Heart left ventricle (tissue), 16 donors: Measurements from ENCODE around the gene CCR6. TPM values are rescaled to one million over a fixed set of nuclear protein-coding genes. Genes with fewer than 3 reads are reported as not detected.

Experiments used
- ATAC-seq, 4 donors: fragments of 200-7000 bp; cut with Tn5 transposase; one replicate each; pipeline ENCODE4 v1.9.1; 2020 to 2022; ENCODE audit warnings: moderate library complexity in 4 of 4, mild to moderate bottlenecking in 3 of 4, moderate number of reproducible peaks in 1 of 4
- DNase-seq, 5 donors: peaks; one replicate each; pipeline ENCODE4 v3.0.0-alpha.2; 2020
- H3K27ac ChIP-seq, 12 donors: fragments of 200-600 bp; sonication (generic) in 4 of 12; one replicate each; pipeline versions ENCODE4 v1.5.0 to v1.8.0; 2016 to 2022; ENCODE audit warnings: mild to moderate bottlenecking in 2 of 12
- H3K27me3 ChIP-seq, 9 donors: fragments of 200-600 bp; sonication (generic) in 2 of 9; one replicate each; pipeline versions ENCODE4 v1.5.1 to v1.8.0; 2016 to 2022; ENCODE audit warnings: mild to moderate bottlenecking in 3 of 9
- H3K36me3 ChIP-seq, 9 donors: fragments of 200-600 bp; sonication (generic) in 2 of 9; one replicate each; pipeline versions ENCODE4 v1.5.0 to v1.8.0; 2018 to 2022; ENCODE audit warnings: mild to moderate bottlenecking in 2 of 9
- H3K4me1 ChIP-seq, 12 donors: fragments of 200-600 bp; sonication (generic) in 4 of 12; one replicate each; pipeline versions ENCODE4 v1.5.0 to v1.8.0; 2016 to 2022; ENCODE audit warnings: mild to moderate bottlenecking in 3 of 12
- H3K4me3 ChIP-seq, 12 donors: fragments of 200-600 bp; sonication (generic) in 4 of 12; one replicate each; pipeline versions ENCODE4 v1.5.0 to v1.8.0; 2017 to 2022; ENCODE audit warnings: mild to moderate bottlenecking in 9 of 12, moderate library complexity in 4 of 12
- H3K9me3 ChIP-seq, 12 donors: fragments of 200-600 bp; sonication (generic) in 4 of 12; one replicate each; pipeline versions ENCODE4 v1.5.0 to v1.8.0; 2016 to 2022; ENCODE audit warnings: mild to moderate bottlenecking in 1 of 12
- CTCF ChIP-seq, 12 donors: fragments of 200-600 bp; sonication (generic) in 4 of 12; IDR thresholded peaks; one replicate each; pipeline versions ENCODE4 v1.5.0 to v1.8.0; 2018 to 2022; ENCODE audit warnings: antibody characterized with exemption in 12 of 12, mild to moderate bottlenecking in 5 of 12
- POLR2A ChIP-seq, 2 donors: fragments of 450-650 bp; IDR thresholded peaks; one replicate each; pipeline ENCODE4 v1.6.1; 2017; ENCODE audit warnings: antibody characterized with exemption in 2 of 2, mild to moderate bottlenecking in 2 of 2, moderate library complexity in 2 of 2
- WGBS, 4 donors: extraction: QIAGEN DNeasy Blood & Tissue Kit in 2 of 4; methylation state at CpG; one replicate each; pipeline versions ENCODE4 v1.1.5 to v1.1.7; 2013 to 2018; 5-methylcytosine and 5-hydroxymethylcytosine counted together
- intact Hi-C, 10 donors: fragments of 100-400 bp; cut with DNase I; formaldehyde crosslinking; loops; one replicate each; pipeline versions ENCODE4 v1.11.1 to v1.14.2; 2022
- polyA plus RNA-seq, 2 donors: library from polyadenylated mRNA; stranded (reverse); fragments of 200-250 nt; gene quantifications; one replicate each; pipeline ENCODE4 v1.2.3, GENCODE V29; 2013
- total RNA-seq, 9 donors: library from RNA; depleted of rRNA in 2 of 9; stranded (reverse); fragments of >200 nt in 2 of 9; fragmentation: NEBNext Ultra II Directional in 3 of 9; extraction: Animal tissue kit (Norgen Biotek cat#: 25700) in 3 of 9; gene quantifications; one replicate each; pipeline versions ENCODE4 v1.1.0 to v1.2.4, GENCODE V29; 2016 to 2023
- donor health status: ischemic (EF 13 %, LVEDD 7.1; RV severe dilation, severe dysfunction).
- donor health status: healthy with polysubstance abuse.
- donor health status: DM: no; HTN: yes; CAD: no.
- donor health status: DM: no; HTN: no; CAD: no.
- donor health status: ischemic (EF 25% LVEDD 6.9; RV normal size, moderate dysfunction).
- donor health status: ischemic (EF 25% LVEDD 5.7; RV mildly dilated, moderate dysfunction).
- donor health status: healthy.
- donor health status: DM: yes; HTN: yes; CAD: no.
- donor health status: ischemic (EF 35%, LVEDD 5.7; RV mildly dilated, moderate dysfunction).
- donor health status: nonischemic (EF 11% LVEDD 7.7; RV severe dilation, severe dysfunction).
- donor health status: DM: yes; HTN: yes; CAD: no.
- donor health status: PGD.
- donor health status: ischemic (EF 29% LVEDD 5.4; RV normal size, mild dysfunction).
- donor health status: nonischemic (EF 23%, LVEDD 6.1; RV moderate dilation, normal function).

Gene CCR6
- total and polyA plus RNA-seq, 11 donors, result 0.23 TPM; not detected in 10

DNA sequence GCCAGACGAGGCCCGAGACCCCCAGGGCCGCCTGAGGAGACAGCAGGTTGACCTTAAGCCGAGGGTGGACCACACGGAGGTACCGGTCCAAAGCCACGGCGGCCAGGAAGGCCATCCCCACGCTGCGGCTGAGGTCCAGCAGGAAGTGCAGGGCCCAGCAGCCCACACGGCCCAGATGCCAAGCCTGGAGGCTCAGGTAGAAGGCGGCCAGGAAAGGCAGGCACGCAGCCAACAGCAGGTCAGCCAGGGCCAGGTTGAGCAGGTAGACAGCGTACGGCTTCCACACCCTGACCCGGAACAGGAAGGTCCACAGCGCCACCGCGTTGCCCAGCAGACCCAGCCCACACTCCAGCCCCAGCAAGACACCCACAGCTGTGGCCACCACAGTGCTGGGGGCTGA lies 34.5 kb downstream of the CCR6 start:
- TF ChIP-seq POLR2A (IDR thresholded peaks at IDR 0.05), result no peak
- no peak for TF ChIP-seq CTCF (IDR thresholded peaks at IDR 0.05)
- Histone ChIP-seq H3K27me3 (peaks cover 0 to 22% (median 0%) of the 10 kb centered on the region in 9 donors), H3K4me1 (peaks cover 0 to 12% (median 0%) of the 10 kb centered on the region in 12 donors), H3K9me3 (no peaks in the 10 kb centered on the region), H3K4me3 (no peak overlapping the region), H3K36me3 (no peaks in the 10 kb centered on the region), H3K27ac (no peak overlapping the region)
- DNase-seq (no peak), ATAC-seq (peak in 1 of 4 donors; percentile 24)
- intact Hi-C loops, result no loop called here
- WGBS, 4 donors, result 85 to 93% (median 91%) methylated on average over 10 to 19 of the region's 19 CpGs

DNA sequence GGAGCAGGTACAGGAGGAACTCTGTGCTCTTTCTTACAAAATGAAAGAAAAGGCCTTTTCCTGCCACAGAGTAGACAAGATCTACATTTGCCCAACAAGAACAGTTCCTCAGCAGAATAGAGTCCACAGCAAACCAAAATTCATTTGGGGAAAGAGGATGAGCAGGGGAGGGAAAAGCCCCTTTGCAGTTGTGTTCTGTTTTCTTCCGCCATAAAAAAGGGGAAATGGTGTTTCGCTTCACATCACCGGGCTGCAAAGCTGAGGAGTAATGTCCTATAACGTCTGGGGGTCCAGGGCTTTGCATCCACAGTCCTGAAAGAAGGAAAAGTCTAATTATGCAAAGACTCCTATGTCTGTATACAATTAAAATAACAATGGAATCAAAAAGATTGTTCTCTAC lies 35.0 kb downstream of the CCR6 start, which contains the start of gene GPR31:
TSS of gene GPR31 (minus strand) at position 118 of the 400 bp plus-strand sequence. CDS start 149 bp downstream, outside the sequence.
- Histone ChIP-seq H3K9me3 (no peaks in the 10 kb centered on the region), H3K27ac (no peak within 1 kb of the TSS), H3K27me3 (peaks cover 0 to 26% (median 0%) of the 10 kb centered on the region in 9 donors), H3K4me3 (no peak within 1 kb of the TSS), H3K4me1 (peaks cover 0 to 11% (median 0%) of the 10 kb centered on the region in 12 donors), H3K36me3 (no peaks in the 10 kb centered on the region)
- no peak for DNase-seq
- no peak for ATAC-seq
- intact Hi-C loops, result no loop called here
- 77 to 86% (median 84%) methylated on average over 4 of the region's 4 CpGs for WGBS, 4 donors
- TF ChIP-seq POLR2A (IDR thresholded peaks at IDR 0.05) (no peak), CTCF (IDR thresholded peaks at IDR 0.05) (no peak)

- H3K27me3 ChIP-seq, result peaks cover 0 to 39% (median 0%) of the 10 kb centered on the region in 9 donors
- ATAC-seq, result no peak
- DNase-seq, result no peak
- H3K27ac ChIP-seq, result no peak overlapping the region
- intact Hi-C loops, result no loop called here
- no peak for TF ChIP-seq POLR2A (IDR thresholded peaks at IDR 0.05)
- no peak for TF ChIP-seq CTCF (IDR thresholded peaks at IDR 0.05)
- H3K9me3 ChIP-seq, result no peaks in the 10 kb centered on the region
- no peaks in the 10 kb centered on the region for H3K4me1 ChIP-seq
- no peak overlapping the region for H3K4me3 ChIP-seq
- 95 to 99% (median 96%) methylated on average over 5 of the region's 5 CpGs for WGBS, 4 donors
- no peaks in the 10 kb centered on the region for H3K36me3 ChIP-seq
These were observed 39.1 kb downstream of the CCR6 start for GRCh38 chr6:167161851-167162467.

DNA sequence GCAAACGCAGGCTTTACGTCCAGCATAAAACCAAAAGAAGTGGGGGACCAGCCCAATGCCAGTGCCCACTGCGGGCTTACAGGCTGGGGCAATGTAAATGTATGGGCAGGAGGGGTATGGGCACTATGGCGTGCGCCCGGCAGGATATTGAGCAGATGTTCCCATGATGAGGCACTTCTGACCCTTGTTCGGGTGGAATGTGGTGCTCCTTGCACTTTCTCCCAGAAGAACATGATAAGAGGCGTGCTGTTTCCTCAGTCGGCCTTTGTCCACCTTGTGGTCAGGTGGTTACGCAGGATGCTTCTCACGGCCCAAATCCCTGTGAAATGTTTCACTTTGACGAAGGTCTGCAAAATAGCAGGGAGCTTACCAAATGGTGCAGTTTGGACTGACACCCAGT lies 39.7 kb downstream of the CCR6 start:
- H3K36me3 ChIP-seq, result no peaks in the 10 kb centered on the region
- H3K27ac ChIP-seq, result no peak overlapping the region
- no peaks in the 10 kb centered on the region for H3K4me1 ChIP-seq
- TF ChIP-seq CTCF (IDR thresholded peaks at IDR 0.05), result no peak
- TF ChIP-seq POLR2A (IDR thresholded peaks at IDR 0.05), result no peak
- H3K27me3 ChIP-seq, result peaks cover 0 to 41% (median 0%) of the 10 kb centered on the region in 9 donors
- no peak for ATAC-seq
- 66 to 77% (median 72%) methylated on average over 12 of the region's 12 CpGs for WGBS, 4 donors
- H3K9me3 ChIP-seq, result no peaks in the 10 kb centered on the region
- H3K4me3 ChIP-seq, result no peak overlapping the region
- intact Hi-C loops, result no loop called here
- DNase-seq, result no peak
